Bone marrow (tissue), 2 donors: ENCODE results near the gene VCX3B.
"Not testable (repeated sequence)": the region's sequence is repeated elsewhere in the genome, so short reads cannot be mapped to it uniquely, and the experiment has no call there.

Source experiments
- DNase-seq, 2 donors: peaks; one replicate each; lab custom pipeline; 2025; lab: John Stamatoyannopoulos, UW

VCX3B gene

GRCh38 chrX:8464530-8464929 lies at the start of gene VCX3B:
Gene VCX3B, plus strand, starts transcription at chrX:8464830. Its CDS starts 621 bp downstream, at chrX:8465451.
- DNase-seq, result not testable (repeated sequence)

- DNase-seq, result no peak
Measured at GRCh38 chrX:8418301-8418700, 46.3 kb upstream of the VCX3B start.

GRCh38 chrX:8424912-8425311 lies 39.7 kb upstream of the VCX3B start:
- no peak for DNase-seq

GRCh38 chrX:8429692-8430249 lies 34.9 kb upstream of the VCX3B start:
- DNase-seq, result no peak

GRCh38 chrX:8430444-8430843 lies 34.2 kb upstream of the VCX3B start:
- no peak for DNase-seq

- no peak for DNase-seq
Measured at GRCh38 chrX:8432396-8432795, 32.2 kb upstream of the VCX3B start.

GRCh38 chrX:8433109-8434062 lies 31.2 kb upstream of the VCX3B start:
- DNase-seq, result no peak

- DNase-seq, result no peak
Measured at GRCh38 chrX:8447368-8447767, 17.3 kb upstream of the VCX3B start.

- DNase-seq, result not testable (repeated sequence)
Measured at GRCh38 chrX:8452343-8452742, 12.3 kb upstream of the VCX3B start.

- DNase-seq, result no peak
Measured at GRCh38 chrX:8453611-8454010, 11.0 kb upstream of the VCX3B start.

GRCh38 chrX:8455557-8455956 lies 9.1 kb upstream of the VCX3B start:
- no peak for DNase-seq

- DNase-seq, result no peak
Measured at GRCh38 chrX:8462488-8462887, 2.1 kb upstream of the VCX3B start.

GRCh38 chrX:8484360-8484949 lies 19.8 kb downstream of the VCX3B start:
- DNase-seq, result no peak

- DNase-seq, result not testable (repeated sequence)
Measured at GRCh38 chrX:8495036-8495435, 30.4 kb downstream of the VCX3B start.

- no peak for DNase-seq
Measured at GRCh38 chrX:8500203-8500602, 35.6 kb downstream of the VCX3B start.

- not testable (repeated sequence) for DNase-seq
Measured at GRCh38 chrX:8502101-8502500, 37.5 kb downstream of the VCX3B start.

- no peak for DNase-seq
Measured at GRCh38 chrX:8504451-8504850, 39.8 kb downstream of the VCX3B start.
